ENCODE measurements around the gene AK9.

AK9 gene

DNA sequence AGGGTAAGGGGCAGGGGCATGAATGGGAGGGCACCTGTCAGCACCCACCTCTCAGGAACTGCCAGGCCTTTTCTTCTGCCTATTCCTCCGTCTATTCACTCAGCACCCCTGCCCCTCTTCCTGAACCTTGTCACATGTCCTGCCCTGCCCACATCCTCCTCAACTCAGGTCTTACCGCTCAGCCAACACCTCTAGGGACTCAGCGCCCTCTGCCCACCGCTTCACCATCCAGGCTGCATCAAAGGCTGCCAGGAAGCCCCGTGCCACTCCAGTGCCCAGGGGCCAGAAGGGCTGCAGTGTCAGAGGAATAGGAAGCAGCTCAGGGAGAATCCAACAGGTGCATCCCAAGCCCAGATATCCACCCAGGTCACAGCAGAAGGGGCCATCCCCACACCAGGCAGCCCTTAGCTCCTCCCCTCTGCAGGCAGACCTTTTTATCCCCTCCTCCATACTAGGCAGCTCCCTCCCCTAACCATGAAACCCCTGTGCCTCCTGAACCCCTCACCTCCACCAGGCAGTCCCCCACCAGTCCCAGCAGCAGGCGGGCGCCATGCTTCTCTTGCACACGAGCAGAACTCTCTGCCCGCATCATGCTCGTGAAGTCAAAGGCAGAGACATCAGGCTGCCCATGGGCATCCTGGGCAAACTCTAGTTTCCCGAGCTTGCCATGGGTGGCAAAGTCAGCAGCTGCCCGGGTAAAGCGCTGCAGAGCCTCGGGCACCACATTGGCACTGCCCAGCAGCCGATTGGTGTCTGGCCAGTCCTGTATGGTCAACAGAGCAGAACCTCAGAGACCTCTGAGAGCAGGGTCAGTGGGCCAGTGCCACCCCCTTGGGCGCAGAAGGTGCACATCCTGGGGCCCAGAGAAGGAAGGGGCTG lies 241.0 kb downstream of the AK9 start:
- H3K4me3 ChIP-seq (ENCODE audit: low read depth, low read length): no peak overlapping the region
- ChIA-PET POLR2A (no interaction called here), CTCF (interaction anchor here (7.9 kb wide), 1 partner anchor 8 kb away, joined by 65 read pairs; the partner anchor contains the start of genes PPIL6 and SMPD2)
- DNase-seq (ENCODE audit: low read depth, low spot score): no peak
- TF ChIP-seq, protein P1, sequence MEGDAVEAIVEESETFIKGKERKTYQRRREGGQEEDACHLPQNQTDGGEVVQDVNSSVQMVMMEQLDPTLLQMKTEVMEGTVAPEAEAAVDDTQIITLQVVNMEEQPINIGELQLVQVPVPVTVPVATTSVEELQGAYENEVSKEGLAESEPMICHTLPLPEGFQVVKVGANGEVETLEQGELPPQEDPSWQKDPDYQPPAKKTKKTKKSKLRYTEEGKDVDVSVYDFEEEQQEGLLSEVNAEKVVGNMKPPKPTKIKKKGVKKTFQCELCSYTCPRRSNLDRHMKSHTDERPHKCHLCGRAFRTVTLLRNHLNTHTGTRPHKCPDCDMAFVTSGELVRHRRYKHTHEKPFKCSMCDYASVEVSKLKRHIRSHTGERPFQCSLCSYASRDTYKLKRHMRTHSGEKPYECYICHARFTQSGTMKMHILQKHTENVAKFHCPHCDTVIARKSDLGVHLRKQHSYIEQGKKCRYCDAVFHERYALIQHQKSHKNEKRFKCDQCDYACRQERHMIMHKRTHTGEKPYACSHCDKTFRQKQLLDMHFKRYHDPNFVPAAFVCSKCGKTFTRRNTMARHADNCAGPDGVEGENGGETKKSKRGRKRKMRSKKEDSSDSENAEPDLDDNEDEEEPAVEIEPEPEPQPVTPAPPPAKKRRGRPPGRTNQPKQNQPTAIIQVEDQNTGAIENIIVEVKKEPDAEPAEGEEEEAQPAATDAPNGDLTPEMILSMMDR (IDR thresholded peaks at IDR 0.05; ENCODE audit: insufficient read depth, low read length, missing control alignments): no peak

DNA sequence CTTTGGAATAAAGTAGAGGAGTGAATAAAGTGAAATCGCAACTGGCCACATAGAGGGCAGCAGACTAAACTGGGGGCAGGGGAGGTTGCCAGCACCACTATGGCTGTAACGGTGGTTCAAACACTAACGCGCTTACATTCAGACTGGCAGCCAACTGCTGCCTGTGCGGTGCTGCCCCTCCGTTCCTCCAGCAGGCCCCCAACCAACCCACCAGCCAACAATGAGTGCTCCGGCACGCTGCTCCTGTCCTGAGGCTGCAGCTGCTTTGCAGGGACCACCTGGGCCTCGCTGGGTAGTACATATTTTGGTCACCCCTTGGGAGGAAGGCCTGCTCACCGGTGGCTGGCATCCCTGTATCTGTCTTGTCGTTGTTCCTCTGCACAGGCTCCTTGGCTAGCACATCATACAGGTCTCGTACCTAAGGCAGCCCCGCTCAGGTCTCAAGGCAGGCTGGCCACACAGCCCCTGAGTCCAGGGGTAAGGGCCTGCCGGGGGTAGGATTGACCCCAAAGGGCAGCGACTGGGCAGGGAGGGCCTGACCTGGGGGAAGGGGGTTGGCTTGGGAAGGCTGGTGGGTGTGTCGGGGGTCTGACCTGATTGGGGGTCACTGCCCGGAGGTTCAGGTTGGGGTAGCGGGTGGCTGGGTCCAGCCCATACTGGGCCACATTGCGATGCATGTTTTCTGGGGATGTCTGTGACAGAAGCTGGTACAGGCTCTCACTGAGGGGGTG lies 241.8 kb downstream of the AK9 start:
- DNase-seq (ENCODE audit: low read depth, low spot score): no peak
- POLR2A ChIA-PET: no interaction called here
- no peak overlapping the region for H3K4me3 ChIP-seq (ENCODE audit: low read depth, low read length)
- CTCF ChIA-PET: interaction anchor here (7.9 kb wide), 1 partner anchor 7 kb away, joined by 65 read pairs; the partner anchor contains the start of genes PPIL6 and SMPD2
- TF ChIP-seq, protein P1 (IDR thresholded peaks at IDR 0.05; ENCODE audit: insufficient read depth, low read length, missing control alignments): no peak

DNA sequence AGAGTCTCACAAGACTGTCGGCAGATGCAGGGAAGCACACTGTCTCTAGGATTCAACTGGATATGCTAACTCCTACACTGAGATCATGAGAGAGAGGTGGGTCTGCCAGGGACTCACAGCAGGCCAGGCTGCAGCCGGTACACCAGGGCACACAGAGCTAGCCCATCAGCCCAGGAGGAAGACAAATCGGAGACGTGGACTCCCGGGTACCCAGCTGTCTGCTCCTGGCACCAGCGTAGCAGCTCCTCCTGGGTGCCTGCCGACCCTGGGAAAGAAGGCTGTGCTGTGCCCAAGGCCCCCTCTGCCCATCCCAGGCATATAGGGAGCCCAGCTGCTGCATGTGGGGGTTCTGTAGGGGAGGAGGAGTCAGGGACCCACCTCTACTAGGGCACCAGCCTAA lies 242.4 kb downstream of the AK9 start:
- no peak overlapping the region for H3K4me3 ChIP-seq (ENCODE audit: low read depth, low read length)
- TF ChIP-seq, protein P1 (IDR thresholded peaks at IDR 0.05; ENCODE audit: insufficient read depth, low read length, missing control alignments): no peak
- DNase-seq (ENCODE audit: low read depth, low spot score): no peak
- ChIA-PET CTCF (no interaction called here), POLR2A (no interaction called here)

DNA sequence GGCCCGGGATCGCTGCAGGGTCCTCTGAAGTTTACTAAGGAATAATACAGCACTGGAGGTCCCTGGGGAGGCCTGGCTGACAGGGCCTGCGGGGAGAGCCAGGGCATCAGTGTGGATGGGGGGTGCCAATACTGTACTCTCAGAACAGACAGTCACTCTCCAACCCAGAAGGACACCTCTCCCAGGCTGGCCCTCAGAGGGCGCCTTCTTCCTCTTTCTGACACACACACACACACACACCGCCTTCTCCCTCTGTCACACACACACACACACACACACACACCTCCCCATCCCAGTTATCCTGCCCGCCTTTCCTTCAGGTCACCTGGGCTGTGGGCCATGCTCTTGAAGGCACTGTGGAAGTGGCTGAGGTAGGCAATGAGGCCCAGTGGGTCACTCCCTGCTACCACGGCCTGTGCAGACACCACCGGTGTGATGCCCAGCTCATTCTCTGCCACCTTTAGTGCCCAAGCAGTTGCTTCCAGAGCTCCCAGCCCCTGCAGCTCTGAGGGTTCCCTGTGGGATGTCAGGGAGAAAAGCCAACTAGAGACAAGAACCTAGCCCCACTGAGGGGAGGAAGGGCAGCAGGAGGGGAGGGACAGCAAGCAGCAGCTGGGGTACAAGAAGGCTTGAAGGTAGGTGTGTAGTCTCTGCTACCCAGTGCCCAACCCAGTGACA lies 243.0 kb downstream of the AK9 start:
- CTCF ChIA-PET: no interaction called here
- H3K4me3 ChIP-seq (ENCODE audit: low read depth, low read length): no peak overlapping the region
- DNase-seq (ENCODE audit: low read depth, low spot score): no peak
- TF ChIP-seq, protein P1 (IDR thresholded peaks at IDR 0.05; ENCODE audit: insufficient read depth, low read length, missing control alignments): no peak
- POLR2A ChIA-PET: no interaction called here

DNA sequence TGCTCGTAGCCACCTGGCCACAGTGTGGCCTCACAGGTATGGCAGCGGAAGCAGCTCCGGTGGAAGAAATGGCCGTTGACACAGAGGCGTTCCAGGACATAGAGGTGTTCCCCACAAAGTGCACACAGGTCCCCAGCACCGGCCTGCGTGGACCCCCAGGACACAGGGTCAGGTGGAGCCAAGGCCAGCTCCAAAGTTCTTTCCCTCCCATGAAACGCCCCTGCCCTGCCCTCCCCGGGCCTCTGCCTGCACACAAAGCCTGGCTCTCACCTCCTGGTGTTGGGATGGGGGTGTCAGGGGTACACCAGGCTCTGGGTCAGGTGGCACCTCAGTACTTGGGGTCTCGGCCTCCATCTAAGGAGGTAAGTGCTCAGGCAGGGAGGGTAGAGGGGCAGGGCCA lies 243.9 kb downstream of the AK9 start:
- ChIA-PET CTCF (no interaction called here), POLR2A (no interaction called here)
- no peak overlapping the region for H3K4me3 ChIP-seq (ENCODE audit: low read depth, low read length)
- no peak for DNase-seq (ENCODE audit: low read depth, low spot score)
- TF ChIP-seq, protein P1 (IDR thresholded peaks at IDR 0.05; ENCODE audit: insufficient read depth, low read length, missing control alignments): no peak

DNA sequence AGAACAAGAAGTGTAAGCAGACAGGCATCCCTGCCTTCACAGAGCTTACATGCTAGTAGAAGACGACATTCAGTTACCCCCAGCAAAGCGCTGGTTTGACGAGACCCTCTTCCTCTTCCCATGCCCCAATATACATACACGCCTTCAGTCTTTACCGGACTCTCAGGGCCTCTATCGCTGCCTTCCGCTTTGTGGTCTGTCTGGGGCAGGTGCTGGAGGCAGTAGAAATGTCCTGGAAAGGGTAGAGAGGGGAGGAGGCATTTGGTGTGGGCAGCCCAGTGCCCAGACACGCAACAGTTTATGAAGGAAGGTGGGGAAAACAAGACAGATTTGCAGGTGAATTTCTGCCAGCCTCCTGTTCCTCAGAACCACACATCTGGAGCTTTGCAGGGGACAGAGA lies 244.5 kb downstream of the AK9 start:
- no peak overlapping the region for H3K4me3 ChIP-seq (ENCODE audit: low read depth, low read length)
- TF ChIP-seq, protein P1 (IDR thresholded peaks at IDR 0.05; ENCODE audit: insufficient read depth, low read length, missing control alignments): no peak
- POLR2A ChIA-PET: no interaction called here
- no peak for DNase-seq (ENCODE audit: low read depth, low spot score)
- CTCF ChIA-PET: no interaction called here
